HCT116 (cell line): Measurements from ENCODE around the gene KANSL1. TPM values are rescaled to one million over a fixed set of nuclear protein-coding genes. Genes with fewer than 3 reads are reported as not detected.

Source experiments
- ATAC-seq: fragments of 200-7000 bp; cut with Tn5 transposase; 2 replicates; pipeline ENCODE4 v1.9.1; 2020; ENCODE audit warnings: mild to moderate bottlenecking, moderate library complexity
- BruUV-seq: library from RNA; stranded (reverse); fragments of 400-500 nt; replicated peaks from 2 replicates; lab custom pipeline; 2021; lab: Mats Ljungman, UMichigan
- CTCF ChIA-PET: fragments of 300-600 bp; sonication (Branson Sonifier 250); formaldehyde crosslinking; loops from one replicate; lab custom pipeline; 2021; ENCODE audit warnings: antibody characterized with exemption; lab: Charles Lee
- POLR2A ChIA-PET: fragments of 300-600, 350-600 bp; sonication (Branson Sonifier 250); formaldehyde crosslinking; loops from one replicate; lab custom pipeline; 2021; ENCODE audit warnings: antibody characterized with exemption; lab: Charles Lee
- RAD21 ChIA-PET, 2 experiments: fragments of 300-600 bp; sonication (Branson Sonifier 250); formaldehyde crosslinking; loops; one replicate each; lab custom pipeline; 2023; ENCODE audit warnings: low total read pairs in 2 of 2; ENCODE audit not compliant: uncharacterized antibody in 2 of 2, unreplicated experiment in 2 of 2, low non-redundant PET in 1 of 2; lab: Charles Lee
- DNase-seq: peaks from one replicate; pipeline ENCODE4 v3.0.0-alpha.2; 2010; ENCODE audit warnings: low read depth, low spot score
- H2AFZ ChIP-seq: fragments of 200-600 bp; shearing (Covaris generic), sonication (generic); 2 replicates; pipeline ENCODE4 v1.6.1; 2017; ENCODE audit warnings: low read depth, mixed run types, mixed read lengths, antibody characterized with exemption, low read length; ENCODE audit not compliant: poor library complexity, severe bottlenecking
- H3K27ac ChIP-seq: 2 replicates; pipeline ENCODE4 v1.5.1; 2012; ENCODE audit warnings: low read depth, low read length
- H3K27me3 ChIP-seq: fragments of 200-600 bp; sonication (generic); 2 replicates; pipeline ENCODE4 v1.6.1; 2016; ENCODE audit warnings: mixed run types, low read length, mixed read lengths; ENCODE audit not compliant: insufficient read depth
- H3K36me3 ChIP-seq, 2 experiments: fragments of 200-500 bp in 1 of 2; fragments of 200-600 bp in 1 of 2; sonication (Bioruptor generic) in 1 of 2; sonication (generic) in 1 of 2; 2 replicates each; pipeline versions ENCODE4 v1.5.1 to v1.6.1; 2014 to 2016; ENCODE audit warnings: low read length in 2 of 2, inconsistent platforms in 1 of 2, mixed read lengths in 1 of 2, mixed run types in 1 of 2; ENCODE audit not compliant: insufficient read depth in 2 of 2, control insufficient read depth in 1 of 2
- H3K4me1 ChIP-seq, 2 experiments: fragments of 200-600 bp in 1 of 2; sonication (generic) in 1 of 2; 2 replicates each; pipeline versions ENCODE4 v1.5.1 to v1.6.1; 2012 to 2017; ENCODE audit warnings: low read length in 2 of 2, inconsistent platforms in 1 of 2, mild to moderate bottlenecking in 1 of 2, mixed read lengths in 1 of 2, mixed run types in 1 of 2, moderate library complexity in 1 of 2; ENCODE audit not compliant: insufficient read depth in 2 of 2, control insufficient read depth in 1 of 2
- H3K4me2 ChIP-seq: fragments of 200-600 bp; sonication (generic); 2 replicates; pipeline ENCODE4 v1.6.1; 2017; ENCODE audit warnings: mixed run types, low read length, mixed read lengths
- H3K4me3 ChIP-seq, 2 experiments: fragments of 200-600 bp in 1 of 2; sonication (generic) in 1 of 2; replicated peaks in 1 of 2; 2 replicates each; pipeline ENCODE4 v1.5.1; 2011 to 2016; ENCODE audit warnings: low read length in 2 of 2, control low read depth in 1 of 2, low read depth in 1 of 2, mild to moderate bottlenecking in 1 of 2, mixed read lengths in 1 of 2, mixed run types in 1 of 2
- H3K79me2 ChIP-seq: fragments of 200-600 bp; sonication (generic); 2 replicates; pipeline ENCODE4 v1.6.1; 2017; ENCODE audit warnings: mild to moderate bottlenecking, mixed run types, low read length, moderate library complexity, mixed read lengths; ENCODE audit not compliant: insufficient read depth
- H3K9ac ChIP-seq: fragments of 200-600 bp; sonication (generic); 2 replicates; pipeline ENCODE4 v1.6.1; 2016; ENCODE audit warnings: low read length, mixed read lengths
- H3K9me2 ChIP-seq: fragments of 200-600 bp; sonication (generic), shearing (Covaris generic); 2 replicates; pipeline ENCODE4 v1.6.1; 2017; ENCODE audit warnings: mixed run types, mild to moderate bottlenecking, moderate library complexity; ENCODE audit not compliant: insufficient read depth
- H3K9me3 ChIP-seq, 2 experiments: fragments of 200-500 bp in 1 of 2; fragments of 200-600 bp in 1 of 2; sonication (Bioruptor generic) in 1 of 2; sonication (generic) in 1 of 2; 2 replicates each; pipeline ENCODE4 v1.6.1; 2014 to 2017; ENCODE audit warnings: low read length in 2 of 2, mixed read lengths in 2 of 2, inconsistent platforms in 1 of 2, low read depth in 1 of 2, mild to moderate bottlenecking in 1 of 2, mixed run types in 1 of 2, moderate library complexity in 1 of 2; ENCODE audit not compliant: control insufficient read depth in 1 of 2, insufficient read depth in 1 of 2
- H4K20me1 ChIP-seq: fragments of 200-600 bp; sonication (generic), shearing (Covaris generic); 2 replicates; pipeline ENCODE4 v1.6.1; 2017; ENCODE audit warnings: mixed run types, mild to moderate bottlenecking, moderate library complexity; ENCODE audit not compliant: insufficient read depth
- ELF1 ChIP-seq: IDR thresholded peaks from 2 replicates; pipeline ENCODE4 v1.6.1; 2012; ENCODE audit warnings: low read depth, borderline replicate concordance
- EZH2 ChIP-seq: fragments of 200-600 bp; sonication (generic); IDR thresholded peaks from 2 replicates; pipeline ENCODE4 v1.6.1; 2017; ENCODE audit warnings: antibody characterized with exemption, mixed run types
- EZH2phosphoT487 ChIP-seq: fragments of 200-600 bp; IDR thresholded peaks from 2 replicates; pipeline ENCODE4 v1.6.1; 2018; ENCODE audit warnings: antibody characterized with exemption, borderline replicate concordance
- FOSL1 ChIP-seq: IDR thresholded peaks from 2 replicates; pipeline ENCODE4 v1.6.1; 2012; ENCODE audit warnings: low read depth
- SP1 ChIP-seq: IDR thresholded peaks from 2 replicates; pipeline ENCODE4 v1.6.1; 2012; ENCODE audit warnings: low read depth
- SRF ChIP-seq: IDR thresholded peaks from 2 replicates; pipeline ENCODE4 v1.6.1; 2012; ENCODE audit warnings: low read depth
- YY1 ChIP-seq: IDR thresholded peaks from 2 replicates; pipeline ENCODE4 v1.6.1; 2011; ENCODE audit warnings: low read length, low read depth, moderate library complexity, mild to moderate bottlenecking; ENCODE audit not compliant: insufficient replicate concordance; ENCODE audit errors: extremely low read depth
- ZFX ChIP-seq: fragments of 450-650 bp; IDR thresholded peaks from 2 replicates; pipeline ENCODE4 v1.6.1; 2017
- intact Hi-C: fragments of 100-400 bp; cut with micrococcal nuclease; formaldehyde crosslinking; loops from 2 replicates; pipeline ENCODE4 v1.10.0; 2022
- total RNA-seq: library from RNA; stranded (reverse); gene quantifications from one replicate; pipeline ENCODE4 v1.2.1, GENCODE V29; 2021; ENCODE audit not compliant: unreplicated experiment
- TF ChIP-seq, protein P1 (sequence below): IDR thresholded peaks from 2 replicates; pipeline ENCODE4 v1.6.1; 2011; ENCODE audit warnings: mild to moderate bottlenecking, low read length, moderate library complexity; ENCODE audit not compliant: insufficient replicate concordance; ENCODE audit errors: extremely low read depth
- TF ChIP-seq, protein P2 (sequence below): IDR thresholded peaks from 2 replicates; pipeline ENCODE4 v1.6.1; 2012; ENCODE audit warnings: low read depth

KANSL1 gene
- total RNA-seq, 1 experiment from 2014 or later: 77.5 TPM

DNA sequence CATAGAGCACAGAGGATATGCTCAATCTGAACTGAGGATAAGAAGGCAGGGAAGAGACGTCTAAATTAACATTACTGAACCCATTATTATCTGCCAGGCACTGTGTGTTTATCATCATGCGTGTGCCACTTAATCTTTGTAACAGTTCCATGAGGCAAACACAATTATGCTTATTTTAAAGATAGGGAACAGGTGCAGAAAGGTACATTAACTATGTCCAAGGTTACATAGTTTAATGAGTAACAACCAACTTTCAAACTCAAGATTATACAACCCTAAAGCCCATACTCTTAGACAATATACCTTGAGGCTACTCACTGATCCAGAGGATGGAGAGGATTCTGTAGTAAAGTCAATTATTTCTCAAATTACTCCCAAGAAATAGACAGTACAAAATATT is 151.0 kb downstream of the KANSL1 start:
- no peak for DNase-seq
- CTCF ChIA-PET: no interaction called here
- Histone ChIP-seq H3K9me2 (no peaks in the 10 kb centered on the region), H2AFZ (no peak overlapping the region), H3K27ac (no peak overlapping the region), H3K9me3 (no peaks in the 10 kb centered on the region), H3K36me3 (peaks cover 41 to 61% of the 10 kb centered on the region in 2 experiments), H3K9ac (no peak overlapping the region), H3K79me2 (peaks cover 31% of the 10 kb centered on the region; the same call in 1 of the 2 replicates), H3K27me3 (no peaks in the 10 kb centered on the region), H3K4me1 (peaks cover 0 to 9% of the 10 kb centered on the region in 2 experiments; a peak in 2 of 4 replicates), H3K4me2 (no peak overlapping the region), H3K4me3 (no peak overlapping the region), H4K20me1 (peaks cover 11% of the 10 kb centered on the region; the same call in 1 of the 2 replicates)
- POLR2A ChIA-PET: no interaction called here
- no peak for ATAC-seq
- intact Hi-C loops: no loop called here
- no peak for TF ChIP-seq EZH2
- TF ChIP-seq, protein P1, sequence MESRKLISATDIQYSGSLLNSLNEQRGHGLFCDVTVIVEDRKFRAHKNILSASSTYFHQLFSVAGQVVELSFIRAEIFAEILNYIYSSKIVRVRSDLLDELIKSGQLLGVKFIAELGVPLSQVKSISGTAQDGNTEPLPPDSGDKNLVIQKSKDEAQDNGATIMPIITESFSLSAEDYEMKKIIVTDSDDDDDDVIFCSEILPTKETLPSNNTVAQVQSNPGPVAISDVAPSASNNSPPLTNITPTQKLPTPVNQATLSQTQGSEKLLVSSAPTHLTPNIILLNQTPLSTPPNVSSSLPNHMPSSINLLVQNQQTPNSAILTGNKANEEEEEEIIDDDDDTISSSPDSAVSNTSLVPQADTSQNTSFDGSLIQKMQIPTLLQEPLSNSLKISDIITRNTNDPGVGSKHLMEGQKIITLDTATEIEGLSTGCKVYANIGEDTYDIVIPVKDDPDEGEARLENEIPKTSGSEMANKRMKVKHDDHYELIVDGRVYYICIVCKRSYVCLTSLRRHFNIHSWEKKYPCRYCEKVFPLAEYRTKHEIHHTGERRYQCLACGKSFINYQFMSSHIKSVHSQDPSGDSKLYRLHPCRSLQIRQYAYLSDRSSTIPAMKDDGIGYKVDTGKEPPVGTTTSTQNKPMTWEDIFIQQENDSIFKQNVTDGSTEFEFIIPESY: no peak
- TF ChIP-seq SP1: no peak
- TF ChIP-seq ELF1: no peak
- no peak for TF ChIP-seq ZFX
- no peak for TF ChIP-seq YY1
- TF ChIP-seq, protein P2, sequence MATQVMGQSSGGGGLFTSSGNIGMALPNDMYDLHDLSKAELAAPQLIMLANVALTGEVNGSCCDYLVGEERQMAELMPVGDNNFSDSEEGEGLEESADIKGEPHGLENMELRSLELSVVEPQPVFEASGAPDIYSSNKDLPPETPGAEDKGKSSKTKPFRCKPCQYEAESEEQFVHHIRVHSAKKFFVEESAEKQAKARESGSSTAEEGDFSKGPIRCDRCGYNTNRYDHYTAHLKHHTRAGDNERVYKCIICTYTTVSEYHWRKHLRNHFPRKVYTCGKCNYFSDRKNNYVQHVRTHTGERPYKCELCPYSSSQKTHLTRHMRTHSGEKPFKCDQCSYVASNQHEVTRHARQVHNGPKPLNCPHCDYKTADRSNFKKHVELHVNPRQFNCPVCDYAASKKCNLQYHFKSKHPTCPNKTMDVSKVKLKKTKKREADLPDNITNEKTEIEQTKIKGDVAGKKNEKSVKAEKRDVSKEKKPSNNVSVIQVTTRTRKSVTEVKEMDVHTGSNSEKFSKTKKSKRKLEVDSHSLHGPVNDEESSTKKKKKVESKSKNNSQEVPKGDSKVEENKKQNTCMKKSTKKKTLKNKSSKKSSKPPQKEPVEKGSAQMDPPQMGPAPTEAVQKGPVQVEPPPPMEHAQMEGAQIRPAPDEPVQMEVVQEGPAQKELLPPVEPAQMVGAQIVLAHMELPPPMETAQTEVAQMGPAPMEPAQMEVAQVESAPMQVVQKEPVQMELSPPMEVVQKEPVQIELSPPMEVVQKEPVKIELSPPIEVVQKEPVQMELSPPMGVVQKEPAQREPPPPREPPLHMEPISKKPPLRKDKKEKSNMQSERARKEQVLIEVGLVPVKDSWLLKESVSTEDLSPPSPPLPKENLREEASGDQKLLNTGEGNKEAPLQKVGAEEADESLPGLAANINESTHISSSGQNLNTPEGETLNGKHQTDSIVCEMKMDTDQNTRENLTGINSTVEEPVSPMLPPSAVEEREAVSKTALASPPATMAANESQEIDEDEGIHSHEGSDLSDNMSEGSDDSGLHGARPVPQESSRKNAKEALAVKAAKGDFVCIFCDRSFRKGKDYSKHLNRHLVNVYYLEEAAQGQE: no peak
- no peak for TF ChIP-seq FOSL1
- TF ChIP-seq EZH2phosphoT487: no peak
- no peak for TF ChIP-seq SRF
- BruUV-seq: no TSS peak
- RAD21 ChIA-PET: no interaction called here
